ENCODE data around the gene CKMT2.

GRCh38 chr5:81310402-81311063 lies 77.4 kb downstream of the CKMT2 start:
- TF ChIP-seq POLR2AphosphoS5 (IDR thresholded peaks at IDR 0.05) (no peak), CTCF (IDR thresholded peaks at IDR 0.05) (no peak), EP300 (IDR thresholded peaks at IDR 0.05) (no peak), POLR2A (IDR thresholded peaks at IDR 0.05) (no peak)

Data from suprapubic skin (tissue), 4 donors.